ENCODE measurements around the gene MSMO1.
"Not testable (repeated sequence)": the region's sequence is repeated elsewhere in the genome, so short reads cannot be mapped to it uniquely, and the experiment has no call there.

The MSMO1 gene

DNA sequence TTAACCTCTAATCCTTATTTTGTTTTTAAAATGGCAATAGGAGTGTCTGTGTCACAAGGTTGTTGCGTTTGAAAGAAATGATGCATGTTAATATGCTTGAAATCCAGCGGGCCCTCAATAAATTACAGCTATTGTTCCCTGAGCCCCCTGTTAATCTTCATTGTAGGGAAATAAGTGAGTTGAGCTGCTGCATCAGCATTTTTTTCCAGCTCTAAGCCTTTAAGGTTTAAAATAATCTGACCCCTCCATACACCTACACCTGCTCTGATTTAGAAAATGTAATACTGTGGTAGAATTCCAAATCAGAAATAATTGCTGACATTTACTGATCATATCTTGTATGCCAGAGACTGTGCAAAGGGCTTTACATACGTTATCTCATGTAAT, 2.6 kb upstream of the MSMO1 start:
- DNase-seq: no peak

DNA sequence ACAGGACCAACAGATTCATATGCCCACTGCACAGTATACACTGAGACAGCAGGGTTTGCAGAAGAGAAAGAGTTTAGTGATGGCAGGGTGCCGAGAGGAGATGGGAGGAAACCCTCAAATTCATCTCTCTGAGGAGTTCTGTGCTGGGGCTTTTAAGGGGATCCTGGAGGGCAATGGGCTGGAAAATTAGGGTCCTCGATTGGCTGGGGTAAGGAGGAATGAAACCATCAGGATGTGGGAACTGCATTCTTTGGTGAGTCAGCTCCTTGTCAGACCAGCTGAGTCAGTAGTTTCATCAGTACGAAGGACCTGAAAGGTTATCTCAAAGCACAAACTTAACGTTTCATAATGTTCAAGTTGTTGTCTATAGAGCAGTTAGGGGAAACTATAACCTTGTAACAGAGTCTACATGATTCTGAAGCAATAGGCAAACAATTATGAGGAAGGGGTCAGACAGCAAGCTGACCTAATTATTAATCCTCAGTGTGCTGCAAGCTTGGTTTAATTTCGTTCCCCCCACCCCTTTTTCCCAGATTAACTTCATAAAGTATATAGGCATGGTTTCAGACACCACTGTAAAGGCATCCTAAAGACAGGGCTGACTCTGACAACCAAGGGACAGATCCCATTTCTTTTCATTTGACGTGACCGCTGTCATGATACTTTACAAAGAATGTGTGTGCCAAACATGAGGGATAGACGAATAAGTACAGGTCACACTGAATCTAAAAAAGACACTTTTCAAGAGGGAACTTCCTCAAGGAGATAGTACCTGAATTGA, 1.5 kb upstream of the MSMO1 start:
- no peak for DNase-seq

DNA sequence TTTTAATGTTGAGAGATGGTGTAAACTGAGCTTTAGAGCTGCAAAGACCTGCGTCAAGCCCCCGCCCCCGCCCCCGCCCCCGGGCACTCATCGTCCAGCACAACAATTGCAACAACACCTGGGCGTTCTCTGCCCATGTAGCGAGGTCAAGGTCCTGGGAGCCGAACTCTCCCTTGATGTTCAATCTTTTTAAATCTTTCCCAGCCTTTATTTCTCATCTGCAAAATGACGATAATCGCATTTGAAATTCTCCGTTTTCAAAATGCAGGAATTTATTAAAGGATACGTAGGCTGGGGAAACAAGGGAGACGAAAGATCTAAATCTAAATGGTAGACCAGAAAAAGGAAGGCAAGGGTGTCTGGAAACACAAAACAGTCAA, 648 bp upstream of the MSMO1 start:
- DNase-seq: peak; percentile 35

DNA sequence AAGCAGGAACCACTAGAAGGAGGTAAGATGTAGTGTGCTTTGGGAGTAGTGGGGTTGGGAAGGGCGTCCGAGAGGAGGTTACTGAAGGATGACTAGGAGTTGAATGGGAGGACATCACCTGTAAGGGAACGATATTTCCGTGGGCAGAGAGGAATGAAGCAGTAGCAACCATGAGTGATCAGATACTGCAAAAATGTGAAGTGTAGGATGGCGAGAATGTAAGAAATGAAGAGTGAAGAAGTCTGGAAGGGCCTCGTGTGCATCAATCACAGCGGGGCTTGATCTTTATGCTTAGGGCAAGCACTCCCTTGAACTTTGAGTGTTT, 594 bp downstream of the MSMO1 start:
- no peak for DNase-seq

DNA sequence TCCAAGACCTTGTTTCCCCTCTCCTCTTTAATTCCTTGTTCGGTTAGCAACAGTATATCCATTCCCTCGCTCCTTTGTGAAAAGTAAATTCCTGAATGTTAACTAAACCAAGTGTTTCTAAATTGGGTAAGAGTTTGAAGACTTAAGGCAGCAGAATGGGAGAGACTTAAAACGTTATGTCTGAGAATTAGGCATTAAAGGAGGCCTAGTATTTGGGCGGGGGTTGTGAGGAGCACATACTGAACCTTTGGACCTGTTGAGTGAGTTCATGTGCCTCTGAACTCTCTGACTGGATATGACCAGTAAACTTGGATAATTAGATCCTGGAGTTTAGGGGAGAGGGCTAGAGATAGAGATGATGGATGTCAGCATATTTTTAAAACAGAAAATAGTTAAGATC, 1.2 kb downstream of the MSMO1 start:
- no peak for DNase-seq

DNA sequence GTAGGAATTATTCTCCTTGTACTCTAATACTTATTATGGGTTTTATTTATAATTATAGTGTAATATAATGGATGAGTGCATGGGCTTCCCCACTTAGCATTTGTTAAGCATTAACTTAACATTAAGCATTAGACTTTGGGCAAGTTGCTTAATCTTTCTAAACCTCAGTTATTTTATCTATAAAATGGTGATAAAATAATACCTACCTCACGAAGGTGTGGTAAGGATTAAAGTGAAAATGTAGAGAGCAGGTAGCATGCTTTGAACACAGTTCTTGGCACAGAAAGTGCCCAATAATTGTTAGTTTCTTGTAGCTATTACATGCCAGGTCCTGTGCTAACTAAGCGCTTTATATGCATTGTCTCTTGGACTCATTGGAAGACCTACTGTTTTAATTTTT, 2.6 kb downstream of the MSMO1 start:
- DNase-seq: no peak

DNA sequence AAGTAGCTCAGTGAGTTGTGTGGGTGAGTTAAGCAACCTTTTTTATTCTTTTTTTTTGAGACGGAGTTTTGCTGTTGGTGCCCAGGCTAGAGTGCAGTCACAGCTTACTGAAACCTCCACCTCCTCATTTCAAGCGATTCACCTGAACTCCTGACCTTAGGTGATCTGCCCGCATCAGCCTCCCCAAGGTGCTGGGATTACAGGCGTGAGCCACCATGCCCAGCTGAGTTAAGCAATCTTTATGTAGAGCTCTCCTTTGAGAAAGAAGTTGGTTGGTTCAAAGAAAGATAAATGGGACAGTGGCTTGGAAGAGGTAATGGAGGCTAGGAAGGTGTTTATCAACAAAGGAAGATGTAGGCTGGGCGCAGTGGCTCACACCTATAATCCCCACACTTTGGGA, 3.2 kb downstream of the MSMO1 start:
- no peak for DNase-seq

DNA sequence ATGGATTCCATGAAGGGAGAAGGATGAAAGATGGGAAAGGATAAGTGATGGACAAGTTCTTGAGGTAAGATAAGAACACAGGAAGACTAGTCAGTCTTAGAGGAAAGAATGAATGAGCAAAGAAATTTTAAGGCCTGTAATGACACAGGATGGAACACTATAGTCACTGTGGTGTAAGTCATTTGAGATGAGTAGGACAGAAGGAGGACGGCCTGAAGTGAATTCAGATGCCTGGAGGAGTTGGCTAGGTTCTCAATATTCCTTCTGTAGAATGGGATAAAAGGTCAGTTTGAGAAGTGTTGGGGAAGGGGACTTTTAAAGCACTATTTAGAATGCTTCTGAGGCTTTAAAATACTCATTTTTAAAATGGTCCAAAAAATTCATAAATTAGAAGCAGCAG, 3.9 kb downstream of the MSMO1 start:
- no peak for DNase-seq

DNA sequence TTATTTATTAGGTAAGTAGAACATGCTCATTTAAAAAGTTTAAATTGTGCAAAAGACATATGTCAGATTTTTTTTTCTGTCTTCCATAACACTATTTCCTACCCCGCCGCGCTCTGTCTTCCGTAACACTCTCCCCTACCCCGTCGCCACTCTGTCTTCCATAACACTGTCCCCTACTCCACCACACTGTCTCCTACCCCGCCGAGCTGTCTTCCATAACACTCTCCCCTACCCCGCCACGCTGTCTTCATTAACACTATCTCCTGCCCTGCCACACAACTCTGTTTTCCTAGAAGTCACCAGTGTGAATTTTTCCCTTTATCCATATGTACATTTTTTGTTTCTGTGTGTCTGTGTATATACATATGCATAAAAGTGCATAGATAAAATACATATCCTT, 4.4 kb downstream of the MSMO1 start:
- DNase-seq: no peak

DNA sequence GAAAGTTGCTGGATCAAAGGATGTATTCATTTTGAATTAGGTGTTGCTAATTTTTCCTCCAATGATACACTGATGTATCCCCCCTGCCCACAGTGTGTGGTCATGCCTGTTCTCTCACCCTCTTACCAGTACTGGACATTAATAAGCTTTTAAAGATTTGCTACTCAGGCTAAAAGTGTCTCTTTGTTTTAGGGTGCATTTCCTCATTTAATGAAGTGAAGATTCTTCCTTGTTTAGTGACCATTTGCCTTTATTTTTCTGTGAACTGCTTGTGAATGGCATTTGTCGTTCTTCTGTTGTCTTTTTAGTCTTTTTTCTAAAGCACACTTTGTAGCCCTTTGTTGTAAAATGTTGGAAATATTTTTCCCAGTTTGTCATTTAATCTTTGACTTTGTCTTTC, 5.0 kb downstream of the MSMO1 start:
- DNase-seq: no peak

DNA sequence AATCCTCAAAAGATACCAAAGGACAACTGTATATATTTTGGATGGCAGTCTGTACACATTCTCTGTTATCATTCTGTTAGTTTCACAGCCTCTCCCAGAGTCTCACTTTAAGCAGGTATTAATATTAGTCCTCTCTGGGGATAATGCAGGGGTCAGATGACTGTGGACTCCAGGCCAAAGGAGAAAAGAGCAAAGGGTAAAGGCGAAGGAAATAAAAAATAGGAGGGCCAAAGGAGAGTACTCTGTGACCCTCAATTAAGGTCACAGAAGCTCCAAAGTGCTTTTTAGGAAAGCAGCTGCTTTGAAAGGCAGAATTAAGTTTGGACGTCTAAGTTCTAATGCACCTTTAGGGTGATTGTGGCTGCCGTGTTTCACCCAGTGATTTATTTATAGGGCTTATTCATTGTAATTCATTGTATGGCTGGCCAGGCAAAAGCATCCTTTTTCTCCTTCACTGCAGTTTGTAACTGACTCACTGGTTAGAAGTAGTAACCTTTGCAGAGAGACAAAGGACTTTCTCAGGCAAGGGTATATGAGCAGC, 7.8 kb downstream of the MSMO1 start:
- DNase-seq: no peak

DNA sequence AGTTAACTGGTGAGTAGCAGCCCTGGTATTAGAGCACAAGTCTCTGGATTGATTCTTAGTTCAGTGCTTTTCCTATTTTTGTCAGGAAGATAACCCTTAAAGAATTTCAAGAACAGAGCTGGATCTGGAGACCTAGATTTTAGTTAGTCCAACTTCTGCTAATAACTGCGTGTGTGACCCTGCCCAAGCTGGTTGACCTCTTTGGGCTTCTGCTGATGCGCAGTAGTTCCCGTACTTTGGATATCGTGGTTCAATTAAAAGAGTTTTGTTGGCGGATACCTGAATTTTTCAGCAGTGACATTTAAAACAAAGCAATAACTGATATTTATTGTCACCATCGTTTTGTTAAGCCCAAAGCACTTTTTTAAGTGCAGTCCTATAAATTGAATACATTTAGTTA, 9.3 kb downstream of the MSMO1 start:
- DNase-seq: no peak

DNA sequence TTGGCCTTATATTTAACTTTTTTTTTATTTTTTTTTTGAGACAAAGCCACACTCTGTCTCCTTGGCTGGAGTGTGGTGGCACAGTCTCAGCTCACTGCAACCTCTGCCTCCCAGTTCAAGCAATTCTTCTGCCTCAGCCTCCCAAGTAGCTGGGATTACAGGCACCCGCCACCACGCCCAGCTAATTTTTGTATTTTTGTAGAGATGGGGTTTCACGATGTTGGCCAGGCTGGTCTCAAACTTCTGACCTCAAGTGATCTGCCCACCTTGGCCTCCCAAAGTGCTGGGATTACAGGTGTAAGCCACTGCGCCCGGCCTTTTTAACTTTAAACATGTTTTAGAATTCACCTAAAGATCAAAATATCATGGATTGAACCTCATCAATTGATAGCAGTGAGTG, 14.9 kb downstream of the MSMO1 start:
- DNase-seq: not testable (repeated sequence)

DNA sequence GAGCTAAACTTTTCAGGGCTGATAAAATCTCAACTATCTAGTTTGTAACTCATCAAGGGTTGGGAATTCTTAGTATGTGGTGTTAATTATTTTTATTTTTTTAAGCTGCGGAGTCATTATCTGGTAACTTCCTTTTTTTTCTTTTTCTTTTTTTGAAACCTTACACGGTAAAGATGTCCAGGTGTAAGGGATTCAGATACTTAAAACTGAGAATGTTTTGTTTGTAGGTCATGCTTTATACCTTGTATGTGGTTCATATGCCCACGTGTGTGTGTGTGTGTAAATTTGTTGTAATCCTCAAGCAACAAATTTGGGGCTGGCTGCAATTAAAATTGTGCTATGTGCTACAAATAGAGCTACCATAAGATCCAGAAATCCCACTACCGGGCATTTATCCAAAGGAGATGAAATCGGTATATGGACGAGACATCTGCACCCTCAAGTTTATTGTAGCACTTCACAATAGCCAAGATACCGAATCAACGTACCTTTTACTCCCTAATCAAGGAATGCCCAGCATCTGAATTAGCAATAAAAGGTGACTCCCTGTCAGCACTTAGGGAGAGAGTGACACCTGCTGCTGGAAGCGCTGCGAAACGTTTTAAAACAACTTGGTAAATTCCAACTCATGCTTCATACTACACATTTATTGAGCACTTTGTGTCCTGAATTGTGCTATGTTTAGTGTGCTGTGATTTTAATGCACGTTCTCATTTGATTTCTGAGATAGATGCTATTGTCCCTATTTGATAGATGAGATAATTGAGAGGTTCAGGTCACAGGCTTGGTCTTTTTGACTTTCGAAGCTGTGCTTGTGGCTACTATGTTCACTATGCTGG, 16.1 kb downstream of the MSMO1 start:
- peak; percentile 23 for DNase-seq

DNA sequence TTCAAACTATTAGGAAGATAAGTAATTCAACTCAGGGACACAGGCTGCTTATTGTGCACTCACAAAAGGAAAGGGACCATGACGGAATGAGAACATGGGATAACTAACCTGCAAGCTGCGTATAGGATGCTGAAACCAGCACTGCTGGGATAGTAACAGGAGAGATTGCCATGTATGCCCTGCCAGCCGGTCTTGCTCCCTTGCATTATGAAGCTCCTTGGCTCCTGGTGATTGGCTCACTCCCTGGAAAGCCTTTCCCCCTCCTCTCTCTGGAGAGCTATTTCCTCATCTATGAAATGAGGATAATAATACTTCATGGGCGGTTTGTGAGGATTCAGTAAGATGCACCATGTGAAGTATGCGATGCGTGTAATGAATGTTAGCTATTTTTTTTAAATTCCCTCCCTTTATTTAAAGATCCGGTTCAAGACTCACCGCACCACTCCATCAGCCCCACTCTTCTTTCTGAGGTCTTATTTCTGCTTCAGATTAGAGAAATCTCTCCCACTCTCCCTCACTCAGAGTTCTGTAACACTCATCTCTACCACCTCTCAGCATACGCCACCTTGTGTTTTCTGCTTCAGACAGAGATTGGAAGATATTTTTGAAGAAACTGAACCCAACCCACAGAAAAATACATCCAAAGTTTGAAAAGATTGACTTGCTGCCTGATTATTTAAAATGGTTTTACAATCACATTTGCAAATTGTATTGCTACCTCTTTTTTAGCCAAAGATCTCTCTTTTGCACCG, 18.4 kb downstream of the MSMO1 start:
- no peak for DNase-seq

DNA sequence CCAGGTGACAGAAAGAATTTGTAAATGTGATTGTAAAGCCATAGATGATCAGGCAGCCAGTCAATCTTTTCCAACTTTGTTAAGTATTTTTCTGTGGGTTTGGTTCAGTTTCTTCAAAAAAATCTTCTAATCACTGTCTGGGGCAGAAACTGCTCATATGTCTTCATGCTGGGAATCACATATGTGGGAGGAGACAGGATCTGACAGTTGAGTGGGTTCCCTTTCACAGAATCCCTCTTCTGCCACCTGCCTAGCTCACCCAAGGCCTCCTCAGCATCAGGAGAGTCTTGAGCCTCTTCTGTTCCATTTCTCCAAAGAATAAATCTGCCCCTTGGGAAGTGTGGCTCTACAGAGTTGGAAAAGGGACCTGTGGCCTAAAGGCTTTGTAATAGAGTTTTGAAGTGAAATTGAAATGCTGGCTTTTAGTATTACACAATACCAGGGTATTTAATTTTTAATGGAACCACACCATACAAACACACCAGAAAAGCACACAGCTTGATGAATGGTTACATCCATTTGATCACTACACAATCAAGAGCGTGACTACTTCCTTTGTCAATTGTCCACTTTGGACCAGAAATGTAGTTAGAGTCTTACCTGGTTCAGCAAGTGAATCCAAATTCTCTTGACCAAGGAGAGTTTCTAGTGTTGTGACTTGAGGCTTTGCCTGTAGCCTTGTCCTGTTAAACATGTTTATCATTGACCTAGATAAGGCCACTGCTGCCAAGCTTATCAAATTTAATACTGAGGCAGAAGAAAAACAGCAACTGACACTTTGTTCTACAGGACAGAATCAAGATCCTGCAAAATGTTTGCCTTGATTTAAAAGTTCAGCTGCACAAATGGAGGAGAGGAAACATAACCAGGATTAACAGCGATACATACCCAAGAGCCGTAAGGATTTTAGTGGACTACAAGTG, 20.4 kb downstream of the MSMO1 start:
- no peak for DNase-seq

DNA sequence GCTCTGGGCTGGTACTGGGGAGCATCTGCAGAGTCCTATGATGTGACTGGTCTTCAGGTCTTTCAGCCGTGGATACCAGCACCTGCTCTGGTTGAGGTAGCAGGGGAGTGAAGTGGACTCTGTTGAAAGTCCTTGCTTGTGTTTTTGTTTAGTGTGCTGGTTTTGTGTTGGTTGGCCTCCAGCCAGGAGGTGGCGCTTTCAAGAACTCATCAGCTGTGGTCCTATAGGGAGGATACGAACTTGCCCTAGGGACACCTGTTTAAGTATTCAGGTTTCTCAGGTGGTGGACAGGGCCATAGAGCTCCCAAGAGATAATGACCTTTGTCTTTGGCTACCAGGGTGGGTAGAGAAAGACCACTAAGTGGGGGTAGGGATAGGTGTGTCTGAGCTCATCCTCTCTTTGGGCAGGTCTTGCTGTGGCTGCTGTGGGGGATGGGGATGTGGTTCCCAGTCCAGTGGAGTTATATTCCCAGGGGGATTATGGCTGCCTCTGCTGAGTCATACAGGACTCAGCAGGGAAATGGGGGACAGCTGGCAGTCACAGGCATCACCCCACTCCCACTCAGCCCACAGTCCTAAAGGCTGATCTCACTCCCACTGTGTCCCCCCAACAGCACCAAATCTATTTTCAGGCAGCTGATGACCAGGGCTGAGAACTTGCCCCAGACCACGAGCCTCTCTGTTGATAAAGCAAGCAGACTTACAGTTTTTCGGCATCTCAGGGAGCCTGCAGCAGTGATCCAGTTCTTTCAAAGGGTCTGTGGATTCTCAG, 24.1 kb downstream of the MSMO1 start:
- DNase-seq: no peak

DNA sequence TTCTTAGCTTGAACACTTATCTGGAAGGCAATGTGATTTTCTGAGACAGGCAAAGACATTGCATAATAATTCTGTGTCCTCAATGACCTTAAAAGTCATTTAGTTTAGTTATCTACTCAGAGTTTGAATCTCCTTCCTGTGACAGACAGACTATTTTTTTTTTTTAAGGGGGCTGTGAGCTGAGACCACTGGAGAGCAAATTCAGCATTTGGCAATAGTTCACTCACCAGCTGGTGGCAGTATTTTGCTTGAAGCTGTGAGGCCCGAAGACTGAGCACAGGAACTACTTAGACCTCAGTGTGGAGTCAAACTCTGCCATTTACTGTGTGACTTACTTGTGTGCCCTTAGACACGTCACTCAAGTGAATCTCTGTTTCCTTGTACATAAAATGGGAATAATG, 28.4 kb downstream of the MSMO1 start:
- no peak for DNase-seq

DNA sequence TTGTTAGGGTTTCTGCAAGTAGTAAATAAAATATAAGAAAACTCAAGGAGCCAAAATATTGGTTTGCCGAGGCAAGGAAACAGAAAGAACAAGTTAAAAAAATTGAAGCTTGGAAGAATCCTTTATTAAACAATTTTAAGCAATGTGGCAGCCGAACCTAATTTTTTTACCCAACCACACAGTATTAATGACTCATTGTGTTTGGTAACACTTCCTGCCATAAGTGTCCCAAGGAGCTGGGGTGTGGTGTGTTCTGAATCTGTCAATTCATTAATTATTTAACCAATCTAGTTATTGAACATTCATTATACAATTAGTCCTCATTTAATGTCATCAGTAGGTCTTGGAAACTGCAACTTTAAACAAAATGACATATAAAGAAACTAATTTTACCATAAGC, 32.0 kb downstream of the MSMO1 start:
- no peak for DNase-seq

DNA sequence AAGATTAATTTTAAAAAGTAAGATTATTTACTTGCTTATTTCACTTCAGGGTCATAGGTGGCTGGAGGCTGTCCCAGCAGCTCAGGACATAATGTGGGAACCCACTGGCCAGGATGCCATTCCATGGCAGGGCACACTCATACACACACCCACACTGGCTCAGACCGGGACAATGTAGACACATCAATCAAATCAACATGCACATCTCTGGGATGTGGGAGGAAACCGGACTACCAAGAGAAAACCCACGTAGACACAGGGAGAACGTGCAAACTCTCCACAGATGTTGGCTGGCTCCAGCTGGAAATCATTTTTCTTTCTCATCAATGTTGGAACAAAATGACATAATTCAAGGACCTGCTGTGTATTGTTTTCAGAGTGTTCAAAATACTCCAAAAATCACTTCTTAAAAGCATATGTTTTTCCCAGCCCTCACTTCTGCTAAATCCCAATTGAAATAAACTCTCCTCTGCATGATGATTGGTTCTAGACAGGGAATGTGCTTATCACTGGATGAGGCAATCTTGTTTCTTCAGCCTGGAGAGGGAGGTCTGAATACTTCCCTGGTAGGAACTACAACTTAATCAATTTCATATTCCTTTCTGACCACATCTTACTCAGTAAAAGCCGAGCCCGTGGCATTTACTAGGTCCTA, 32.7 kb downstream of the MSMO1 start:
- DNase-seq: no peak

DNA sequence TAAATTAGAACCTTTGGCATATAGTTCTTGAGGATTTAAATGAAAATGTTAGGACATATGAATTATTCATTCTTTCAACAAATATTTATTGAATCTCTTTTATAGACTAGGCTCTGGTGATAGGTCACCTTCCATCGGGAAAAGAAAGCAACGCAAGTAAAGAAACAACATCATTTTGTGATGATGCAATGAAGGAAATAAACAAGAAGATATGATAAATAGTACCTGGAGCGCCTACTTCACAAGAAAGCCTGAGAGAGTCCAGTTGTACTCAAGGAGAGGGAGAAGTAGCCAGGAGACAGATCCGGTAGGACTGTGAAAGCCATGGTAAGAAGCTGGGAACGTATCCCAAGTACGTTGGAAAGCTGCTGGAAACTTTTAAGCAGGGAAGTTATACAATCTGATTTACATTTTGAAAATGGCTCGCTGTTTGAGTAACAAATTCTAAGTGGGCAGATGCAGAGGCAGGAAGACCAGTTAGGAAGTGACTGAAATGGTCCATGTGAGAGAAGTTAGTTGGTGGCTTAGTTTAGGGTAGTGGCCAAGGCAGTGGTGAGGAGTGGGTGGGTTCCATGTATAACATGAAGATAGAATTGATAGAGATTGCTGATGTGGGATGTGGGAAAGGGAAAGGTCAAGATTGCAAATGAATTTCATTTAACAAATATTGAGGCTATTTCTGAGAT, 33.7 kb downstream of the MSMO1 start:
- no peak for DNase-seq

Measured in CD4-positive, alpha-beta T cell treated with Interleukin-12 subunit alpha and Interleukin-12 subunit beta, for 1 hour (primary cell).